ENCODE results near the gene PILRA. TPM values are rescaled to one million over a fixed set of nuclear protein-coding genes. Genes with fewer than 3 reads are reported as not detected.
"Not testable (repeated sequence)": the region's sequence is repeated elsewhere in the genome, so short reads cannot be mapped to it uniquely, and the experiment has no call there.

Gene PILRA
- total RNA-seq, 1 donor from 2014 or later: not detected

- H3K4me3 ChIP-seq (ENCODE audit: low read depth, low read length): no peak overlapping the region
- no peak for DNase-seq (ENCODE audit: low read depth)
- TF ChIP-seq CTCF (conservative IDR thresholded peaks at IDR 0.05; ENCODE audit: low read depth, low read length): no peak
Observed at GRCh38 chr7:100446040-100446439, 72.8 kb downstream of the PILRA start.

- H3K4me3 ChIP-seq (ENCODE audit: low read depth, low read length); DNase-seq (ENCODE audit: low read depth): not testable (repeated sequence)
Observed at GRCh38 chr7:100447363-100447762, 74.1 kb downstream of the PILRA start.

GRCh38 chr7:100449190-100449795, 76.0 kb downstream of the PILRA start:
- no peak for DNase-seq (ENCODE audit: low read depth)
- TF ChIP-seq CTCF (conservative IDR thresholded peaks at IDR 0.05; ENCODE audit: low read depth, low read length): no peak
- H3K4me3 ChIP-seq (ENCODE audit: low read depth, low read length): no peak overlapping the region

Other genes with a start within 250 kb of the PILRA start
- gene MBLAC1, start 246.5 kb upstream of the PILRA start, total RNA-seq: 2.6 and 3.7 TPM in 2 replicates
- 201 and 232 TPM in 2 replicates for gene LAMTOR4, start 224.6 kb upstream of the PILRA start, total RNA-seq
- gene TRAPPC14, start 214.8 kb upstream of the PILRA start, total RNA-seq: 9.4 and 14.9 TPM in 2 replicates
- 0.58 and 6.7 TPM in 2 replicates for gene GAL3ST4, start 204.9 kb upstream of the PILRA start, total RNA-seq
- 4.1 and 11.0 TPM in 2 replicates for gene GPC2, start 196.1 kb upstream of the PILRA start, total RNA-seq
- 0.22 and 0.69 TPM in 2 replicates for gene STAG3, start 195.6 kb upstream of the PILRA start, total RNA-seq
- not detected in 2 replicates for gene PVRIG, start 153.5 kb upstream of the PILRA start, total RNA-seq
- gene SPDYE3, start 65.8 kb upstream of the PILRA start, total RNA-seq: not detected in 2 replicates
- gene PILRB, start 15.4 kb upstream of the PILRA start, total RNA-seq: 14.3 and 14.5 TPM in 2 replicates
- gene ZCWPW1, start 55.2 kb downstream of the PILRA start, total RNA-seq: 0.65 and 3.8 TPM in 2 replicates
- 26.5 and 34.1 TPM in 2 replicates for gene MEPCE, start 56.3 kb downstream of the PILRA start, total RNA-seq
- 78.6 and 127 TPM in 2 replicates for gene PPP1R35, start 63.0 kb downstream of the PILRA start, total RNA-seq
- gene SPACDR, start 90.8 kb downstream of the PILRA start, total RNA-seq: 0.65 TPM in 1 of 2 replicates, not detected in the other
- gene TSC22D4, start 105.7 kb downstream of the PILRA start, total RNA-seq: 36.6 and 45.4 TPM in 2 replicates
- gene NYAP1, start 110.4 kb downstream of the PILRA start, total RNA-seq: 0.72 and 1.2 TPM in 2 replicates
- gene AGFG2, start 165.7 kb downstream of the PILRA start, total RNA-seq: 10.9 and 17.4 TPM in 2 replicates
- 1.7 TPM in 1 of 2 replicates, not detected in the other for gene SAP25, start 200.4 kb downstream of the PILRA start, total RNA-seq
- 36.8 and 62.0 TPM in 2 replicates for gene LRCH4, start 212.6 kb downstream of the PILRA start, total RNA-seq
- gene FBXO24, start 212.8 kb downstream of the PILRA start, total RNA-seq: 0.80 and 1.0 TPM in 2 replicates
- 1.4 and 4.4 TPM in 2 replicates for gene PCOLCE, start 228.9 kb downstream of the PILRA start, total RNA-seq
- 12.1 and 17.0 TPM in 2 replicates for gene MOSPD3, start 239.1 kb downstream of the PILRA start, total RNA-seq